RWPE1 (cell line): ENCODE data around the gene LRP4.

ENCODE experiments used
- CTCF ChIA-PET: fragments of 350-600 bp; sonication (Branson Sonifier 250); formaldehyde crosslinking; extraction: SDS; loops from one replicate; lab custom pipeline; 2021; lab: Yijun Ruan, JAX
- POLR2A ChIA-PET: fragments of 400-600 bp; formaldehyde crosslinking; extraction: SDS; loops from one replicate; lab custom pipeline; 2020; ENCODE audit warnings: antibody characterized with exemption; ENCODE audit not compliant: low non-redundant PET; lab: Yijun Ruan, JAX
- DNase-seq: peaks from one replicate; pipeline ENCODE4 v3.0.0; 2012; ENCODE audit warnings: low spot score
- H3K27ac ChIP-seq: fragments of 450-650 bp; 2 replicates; pipeline ENCODE4 v1.5.1; 2017
- CTCF ChIP-seq: fragments of 450-650 bp; conservative IDR thresholded peaks from 2 replicates; pipeline ENCODE4 v1.5.1; 2017; ENCODE audit warnings: low read depth, mild to moderate bottlenecking

LRP4 gene

GRCh38 chr11:46953093-46953492, 34.7 kb upstream of the LRP4 start:
- CTCF ChIA-PET = interaction anchor here (0.6 kb wide), 1 partner anchor 34 kb away, joined by 4 read pairs; no protein-coding TSS in a partner anchor
- no peak for DNase-seq
- no peak for TF ChIP-seq CTCF
- POLR2A ChIA-PET = no interaction called here
- no peak overlapping the region for H3K27ac ChIP-seq

GRCh38 chr11:46952553-46952952, 34.2 kb upstream of the LRP4 start:
- no peak for DNase-seq
- POLR2A ChIA-PET = no interaction called here
- CTCF ChIA-PET = no interaction called here
- no peak for TF ChIP-seq CTCF
- H3K27ac ChIP-seq = no peak overlapping the region

- no peak for TF ChIP-seq CTCF
- no peak overlapping the region for H3K27ac ChIP-seq
- ChIA-PET CTCF (no interaction called here), POLR2A (no interaction called here)
- DNase-seq = no peak
Measured at GRCh38 chr11:46951864-46952263, 33.5 kb upstream of the LRP4 start.

GRCh38 chr11:46949297-46949696, 30.9 kb upstream of the LRP4 start:
- TF ChIP-seq CTCF = no peak
- no peak overlapping the region for H3K27ac ChIP-seq
- ChIA-PET POLR2A (no interaction called here), CTCF (no interaction called here)
- no peak for DNase-seq

- ChIA-PET CTCF (interaction anchor here (0.7 kb wide), 2 partner anchors 21 to 279 kb away, joined by 3 read pairs; no protein-coding TSS in a partner anchor), POLR2A (no interaction called here)
- TF ChIP-seq CTCF = no peak
- DNase-seq = peak; percentile 43
- no peak overlapping the region for H3K27ac ChIP-seq
Measured at GRCh38 chr11:46948378-46949131, 30.2 kb upstream of the LRP4 start.

GRCh38 chr11:46947399-46948077, 29.2 kb upstream of the LRP4 start:
- H3K27ac ChIP-seq = no peak overlapping the region
- DNase-seq = no peak
- ChIA-PET CTCF (interaction anchor here (0.8 kb wide), 1 partner anchor 1150 kb away, joined by 3 read pairs; no protein-coding TSS in a partner anchor), POLR2A (no interaction called here)
- TF ChIP-seq CTCF = no peak
